Astrocyte of the cerebellum (primary cell): ENCODE measurements around the gene ADGRF1.

Experiments
- DNase-seq: peaks from one replicate; pipeline ENCODE4 v3.0.0-alpha.2; 2011; ENCODE audit warnings: low read depth
- H3K4me3 ChIP-seq: 2 replicates; pipeline ENCODE4 v1.5.1; 2011; ENCODE audit warnings: mild to moderate bottlenecking, low read depth, low read length, moderate library complexity
- CTCF ChIP-seq: IDR thresholded peaks from 2 replicates; pipeline ENCODE4 v1.5.1; 2012; ENCODE audit warnings: low read length, low read depth, moderate library complexity, mild to moderate bottlenecking; ENCODE audit errors: missing control alignments
- in situ Hi-C: cut with HindIII; loops from 2 replicates; pipeline ENCODE4 v1.10.0; 2017; ENCODE audit warnings: low sequenced_read_pairs

Gene ADGRF1

DNA sequence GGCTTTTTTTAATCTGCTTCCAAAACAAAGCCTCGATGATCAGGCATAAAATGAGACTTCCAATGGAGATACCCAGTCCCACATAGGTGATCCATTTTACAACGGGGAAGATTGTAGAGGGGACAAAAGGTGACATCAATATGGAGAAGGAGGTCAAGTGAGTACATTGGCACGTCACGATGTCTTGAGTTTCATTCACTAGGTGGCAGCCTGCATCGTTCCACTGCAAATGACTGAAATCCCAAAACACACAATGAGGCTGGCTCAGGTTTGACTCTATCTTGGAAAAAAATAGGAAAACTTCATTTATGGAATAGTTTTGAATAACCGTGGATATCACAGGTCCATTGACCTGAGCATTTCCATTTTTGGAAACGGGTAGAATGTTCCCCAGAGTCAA lies 32.5 kb downstream of the ADGRF1 start:
- TF ChIP-seq CTCF, result no peak
- DNase-seq, result no peak
- H3K4me3 ChIP-seq, result no peak overlapping the region
- in situ Hi-C loops, result no loop called here

GRCh38 chr6:47008397-47008763 lies 33.8 kb downstream of the ADGRF1 start:
- in situ Hi-C loops, result no loop called here
- no peak for TF ChIP-seq CTCF
- H3K4me3 ChIP-seq, result no peak overlapping the region
- no peak for DNase-seq

- in situ Hi-C loops, result no loop called here
- no peak for DNase-seq
- TF ChIP-seq CTCF, result no peak
- H3K4me3 ChIP-seq, result no peak overlapping the region
Measured at GRCh38 chr6:47007657-47008396, 34.3 kb downstream of the ADGRF1 start.

DNA sequence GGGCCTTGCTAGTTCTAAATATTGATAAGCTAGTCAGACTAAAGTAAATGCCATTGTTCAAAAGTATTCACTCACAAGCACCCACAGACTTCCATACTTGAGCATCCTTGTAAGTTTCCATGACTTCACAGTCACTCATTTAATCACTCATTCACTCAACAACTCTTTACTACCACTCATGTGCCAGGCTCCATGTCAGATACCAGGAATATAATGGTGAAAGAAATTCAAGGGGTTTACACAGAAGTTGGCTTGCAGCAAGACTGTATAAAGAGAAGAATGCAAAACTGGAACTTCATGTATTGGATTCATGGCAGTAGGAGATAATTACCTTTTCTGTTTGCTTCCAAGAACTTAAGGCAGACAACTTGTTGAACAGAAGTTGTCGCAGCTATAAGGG lies 36.6 kb downstream of the ADGRF1 start:
- no peak for DNase-seq
- no peak for TF ChIP-seq CTCF
- in situ Hi-C loops, result no loop called here
- no peak overlapping the region for H3K4me3 ChIP-seq

- no peak for TF ChIP-seq CTCF
- in situ Hi-C loops, result no loop called here
- no peak for DNase-seq
- no peak overlapping the region for H3K4me3 ChIP-seq
Measured at GRCh38 chr6:47004463-47004862, 37.7 kb downstream of the ADGRF1 start.

- no peak for DNase-seq
- H3K4me3 ChIP-seq, result no peak overlapping the region
- no peak for TF ChIP-seq CTCF
- in situ Hi-C loops, result no loop called here
Measured at GRCh38 chr6:47000842-47001241, 41.3 kb downstream of the ADGRF1 start.

GRCh38 chr6:46998436-46999017 lies 43.6 kb downstream of the ADGRF1 start:
- no peak overlapping the region for H3K4me3 ChIP-seq
- in situ Hi-C loops, result no loop called here
- peak; percentile 18 for DNase-seq
- no peak for TF ChIP-seq CTCF
